Measurements from ENCODE around the gene CALR. TPM values are rescaled to one million over a fixed set of nuclear protein-coding genes. Genes with fewer than 3 reads are reported as not detected.

Gene CALR
- total and polyA plus RNA-seq, 2 donors (not counting 1 experiment from before 2014, with no cell fraction given), result 1,447 to 2,757 TPM

DNA sequence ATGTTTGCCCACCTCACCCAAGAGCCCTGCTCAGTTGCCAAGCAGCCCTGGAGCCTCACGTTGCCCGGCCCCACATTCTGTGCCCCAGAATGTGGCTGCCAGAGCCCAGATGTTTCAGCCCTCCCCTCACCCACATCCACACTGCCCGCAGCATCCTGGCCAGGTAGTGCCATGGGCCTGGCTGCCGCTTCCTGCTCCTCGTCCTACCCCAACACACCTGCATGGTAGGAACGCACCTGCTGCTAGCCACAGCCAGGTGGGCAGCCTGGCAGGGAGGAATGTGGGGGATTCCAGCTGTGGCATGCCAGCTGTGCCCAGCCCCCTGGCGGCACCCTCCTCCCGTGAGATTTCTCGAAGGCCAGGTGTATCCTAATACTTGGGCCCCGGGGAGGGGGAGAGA, 49.4 kb downstream of the CALR start:
- H3K4me2 ChIP-seq (ENCODE audit: extremely low read depth, insufficient read depth, low read length), result no peak overlapping the region
- H3K27ac ChIP-seq (ENCODE audit: insufficient read depth, low read length), result no peak overlapping the region
- H3K27me3 ChIP-seq (ENCODE audit: control insufficient read depth, insufficient read depth, low read length), result no peaks in the 10 kb centered on the region
- no peaks in the 10 kb centered on the region for H3K79me2 ChIP-seq (ENCODE audit: control insufficient read depth, insufficient read depth, low read length)
- H2AFZ ChIP-seq (ENCODE audit: low read length), result no peak overlapping the region
- peaks cover 11% of the 10 kb centered on the region for H3K4me1 ChIP-seq (ENCODE audit: control insufficient read depth, extremely low read depth, insufficient read depth, low read length)
- no peak overlapping the region for H3K9ac ChIP-seq (ENCODE audit: insufficient read depth, low read length)
- TF ChIP-seq, protein P1, sequence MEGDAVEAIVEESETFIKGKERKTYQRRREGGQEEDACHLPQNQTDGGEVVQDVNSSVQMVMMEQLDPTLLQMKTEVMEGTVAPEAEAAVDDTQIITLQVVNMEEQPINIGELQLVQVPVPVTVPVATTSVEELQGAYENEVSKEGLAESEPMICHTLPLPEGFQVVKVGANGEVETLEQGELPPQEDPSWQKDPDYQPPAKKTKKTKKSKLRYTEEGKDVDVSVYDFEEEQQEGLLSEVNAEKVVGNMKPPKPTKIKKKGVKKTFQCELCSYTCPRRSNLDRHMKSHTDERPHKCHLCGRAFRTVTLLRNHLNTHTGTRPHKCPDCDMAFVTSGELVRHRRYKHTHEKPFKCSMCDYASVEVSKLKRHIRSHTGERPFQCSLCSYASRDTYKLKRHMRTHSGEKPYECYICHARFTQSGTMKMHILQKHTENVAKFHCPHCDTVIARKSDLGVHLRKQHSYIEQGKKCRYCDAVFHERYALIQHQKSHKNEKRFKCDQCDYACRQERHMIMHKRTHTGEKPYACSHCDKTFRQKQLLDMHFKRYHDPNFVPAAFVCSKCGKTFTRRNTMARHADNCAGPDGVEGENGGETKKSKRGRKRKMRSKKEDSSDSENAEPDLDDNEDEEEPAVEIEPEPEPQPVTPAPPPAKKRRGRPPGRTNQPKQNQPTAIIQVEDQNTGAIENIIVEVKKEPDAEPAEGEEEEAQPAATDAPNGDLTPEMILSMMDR (conservative IDR thresholded peaks at IDR 0.05 in 1 of 2, IDR thresholded peaks at IDR 0.05 in 1 of 2; ENCODE audit: low read depth in 1 of 2, low read length in 2 of 2), result no peak
- no peak for TF ChIP-seq EZH2 (IDR thresholded peaks at IDR 0.05; ENCODE audit: low read length, missing control alignments)
- H4K20me1 ChIP-seq (ENCODE audit: control insufficient read depth, extremely low read depth, insufficient read depth, low read length), result no peaks in the 10 kb centered on the region
- no peaks in the 10 kb centered on the region for H3K9me3 ChIP-seq (ENCODE audit: control insufficient read depth, insufficient read depth, low read depth, low read length)
- no peak overlapping the region for H3K4me3 ChIP-seq (replicated peaks in 1 of 4; ENCODE audit: control extremely low read depth in 1 of 4, insufficient read depth in 1 of 4, low read depth in 3 of 4, low read length in 4 of 4)
- DNase-seq (ENCODE audit: low read depth in 2 of 2), result no peak
- no peaks in the 10 kb centered on the region for H3K36me3 ChIP-seq (ENCODE audit: control insufficient read depth, insufficient read depth, low read length)

- Histone ChIP-seq H3K4me1 (ENCODE audit: control insufficient read depth, extremely low read depth, insufficient read depth, low read length) (peaks cover 4% of the 10 kb centered on the region), H2AFZ (ENCODE audit: low read length) (no peak overlapping the region)
- no peak for DNase-seq (ENCODE audit: low read depth in 2 of 2)
Observed at GRCh38 chr19:12990431-12990830, 52.0 kb downstream of the CALR start.

DNA sequence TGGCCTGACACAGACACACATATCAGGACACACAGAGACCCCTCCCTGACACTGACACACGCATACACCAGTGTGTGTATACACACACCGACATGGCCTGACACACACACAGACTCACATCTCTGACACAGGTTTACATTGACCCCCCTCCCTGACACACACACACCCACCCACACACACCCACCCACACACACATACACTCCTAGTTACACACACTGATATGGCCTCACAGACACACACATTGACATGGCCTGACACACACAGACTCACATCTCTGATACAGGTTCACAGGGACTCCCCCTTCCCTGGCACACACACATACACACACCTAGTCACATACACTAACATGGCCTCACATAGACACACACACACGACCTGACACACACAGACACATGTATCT, 52.4 kb downstream of the CALR start:
- no peak for DNase-seq (ENCODE audit: low read depth in 2 of 2)
- no peak overlapping the region for H3K27ac ChIP-seq (ENCODE audit: insufficient read depth, low read length)
- H3K27me3 ChIP-seq (ENCODE audit: control insufficient read depth, insufficient read depth, low read length), result no peaks in the 10 kb centered on the region
- no peak overlapping the region for H3K4me3 ChIP-seq (replicated peaks in 1 of 4; ENCODE audit: control extremely low read depth in 1 of 4, insufficient read depth in 1 of 4, low read depth in 3 of 4, low read length in 4 of 4)
- peaks cover 3% of the 10 kb centered on the region for H3K4me1 ChIP-seq (ENCODE audit: control insufficient read depth, extremely low read depth, insufficient read depth, low read length)
- no peaks in the 10 kb centered on the region for H4K20me1 ChIP-seq (ENCODE audit: control insufficient read depth, extremely low read depth, insufficient read depth, low read length)
- H3K79me2 ChIP-seq (ENCODE audit: control insufficient read depth, insufficient read depth, low read length), result peaks cover 2% of the 10 kb centered on the region
- no peaks in the 10 kb centered on the region for H3K36me3 ChIP-seq (ENCODE audit: control insufficient read depth, insufficient read depth, low read length)
- no peak overlapping the region for H3K4me2 ChIP-seq (ENCODE audit: extremely low read depth, insufficient read depth, low read length)
- TF ChIP-seq, protein P1 (conservative IDR thresholded peaks at IDR 0.05 in 1 of 2, IDR thresholded peaks at IDR 0.05 in 1 of 2; ENCODE audit: low read depth in 1 of 2, low read length in 2 of 2), result no peak
- TF ChIP-seq EZH2 (IDR thresholded peaks at IDR 0.05; ENCODE audit: low read length, missing control alignments), result no peak
- no peaks in the 10 kb centered on the region for H3K9me3 ChIP-seq (ENCODE audit: control insufficient read depth, insufficient read depth, low read depth, low read length)
- H2AFZ ChIP-seq (ENCODE audit: low read length), result no peak overlapping the region
- H3K9ac ChIP-seq (ENCODE audit: insufficient read depth, low read length), result no peak overlapping the region

More at GRCh38 chr19:12990431-12990830, 52.0 kb downstream of the CALR start:
- no peak overlapping the region for H3K9ac ChIP-seq (ENCODE audit: insufficient read depth, low read length)
- H3K27ac ChIP-seq (ENCODE audit: insufficient read depth, low read length), result no peak overlapping the region
- no peak overlapping the region for H3K4me3 ChIP-seq (replicated peaks in 1 of 4; ENCODE audit: control extremely low read depth in 1 of 4, insufficient read depth in 1 of 4, low read depth in 3 of 4, low read length in 4 of 4)
- no peaks in the 10 kb centered on the region for H3K9me3 ChIP-seq (ENCODE audit: control insufficient read depth, insufficient read depth, low read depth, low read length)
- H3K79me2 ChIP-seq (ENCODE audit: control insufficient read depth, insufficient read depth, low read length), result peaks cover 1% of the 10 kb centered on the region
- H3K36me3 ChIP-seq (ENCODE audit: control insufficient read depth, insufficient read depth, low read length), result no peaks in the 10 kb centered on the region
- no peak for TF ChIP-seq EZH2 (IDR thresholded peaks at IDR 0.05; ENCODE audit: low read length, missing control alignments)
- TF ChIP-seq, protein P1 (conservative IDR thresholded peaks at IDR 0.05 in 1 of 2, IDR thresholded peaks at IDR 0.05 in 1 of 2; ENCODE audit: low read depth in 1 of 2, low read length in 2 of 2), result no peak
- no peak overlapping the region for H3K4me2 ChIP-seq (ENCODE audit: extremely low read depth, insufficient read depth, low read length)
- no peaks in the 10 kb centered on the region for H3K27me3 ChIP-seq (ENCODE audit: control insufficient read depth, insufficient read depth, low read length)
- no peaks in the 10 kb centered on the region for H4K20me1 ChIP-seq (ENCODE audit: control insufficient read depth, extremely low read depth, insufficient read depth, low read length)

Data from fibroblast of lung (primary cell).